Epithelial cell of esophagus (primary cell): ENCODE results near the gene PCSK7.
"Not testable (repeated sequence)": the region's sequence is repeated elsewhere in the genome, so short reads cannot be mapped to it uniquely, and the experiment has no call there.

ENCODE experiments used
- DNase-seq: peaks from one replicate; pipeline ENCODE4 v3.0.0; 2010; ENCODE audit warnings: low read depth
- H3K4me3 ChIP-seq: 2 replicates; pipeline ENCODE4 v1.5.1; 2011; ENCODE audit warnings: mild to moderate bottlenecking, low read length, control low read depth
- TF ChIP-seq, protein P1 (sequence below): IDR thresholded peaks from 2 replicates; pipeline ENCODE4 v1.5.1; 2011; ENCODE audit warnings: low read depth, mild to moderate bottlenecking, low read length, control low read depth, inconsistent platforms; ENCODE audit not compliant: insufficient read depth; ENCODE audit errors: missing control alignments

Gene PCSK7

DNA sequence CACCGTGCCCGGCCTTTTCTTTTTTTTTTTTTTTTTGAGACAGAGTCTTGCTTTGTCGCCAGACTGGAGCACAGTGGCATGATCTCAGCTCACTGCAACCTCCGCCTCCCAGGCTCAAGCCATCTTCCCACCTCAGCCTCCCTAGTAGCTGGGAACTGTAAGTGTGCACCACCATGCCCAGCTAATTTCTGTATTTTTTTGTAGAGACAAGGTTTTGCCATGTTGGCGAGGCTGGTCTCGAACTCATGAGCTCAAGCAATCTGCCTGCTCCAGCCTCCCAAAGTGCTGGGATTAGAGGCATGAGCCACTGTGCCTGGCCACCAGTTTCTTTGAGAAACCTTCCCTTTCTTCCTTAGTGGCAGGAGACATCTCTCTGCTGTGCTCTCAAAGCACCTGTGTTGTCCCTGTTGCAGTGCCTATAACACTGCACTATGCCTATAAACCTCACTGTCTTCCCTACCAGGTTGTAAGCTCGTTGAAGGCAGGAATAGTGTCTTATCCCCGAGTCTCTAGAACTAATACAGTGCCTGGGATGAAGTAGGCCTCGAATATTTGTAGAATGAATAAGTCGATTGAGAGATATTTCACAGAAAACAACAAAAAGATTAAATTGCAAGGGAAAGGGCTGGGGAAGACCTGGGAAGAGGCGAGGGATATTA lies 19.0 kb downstream of the PCSK7 start:
- no peak for DNase-seq
- no peak overlapping the region for H3K4me3 ChIP-seq
- TF ChIP-seq, protein P1, sequence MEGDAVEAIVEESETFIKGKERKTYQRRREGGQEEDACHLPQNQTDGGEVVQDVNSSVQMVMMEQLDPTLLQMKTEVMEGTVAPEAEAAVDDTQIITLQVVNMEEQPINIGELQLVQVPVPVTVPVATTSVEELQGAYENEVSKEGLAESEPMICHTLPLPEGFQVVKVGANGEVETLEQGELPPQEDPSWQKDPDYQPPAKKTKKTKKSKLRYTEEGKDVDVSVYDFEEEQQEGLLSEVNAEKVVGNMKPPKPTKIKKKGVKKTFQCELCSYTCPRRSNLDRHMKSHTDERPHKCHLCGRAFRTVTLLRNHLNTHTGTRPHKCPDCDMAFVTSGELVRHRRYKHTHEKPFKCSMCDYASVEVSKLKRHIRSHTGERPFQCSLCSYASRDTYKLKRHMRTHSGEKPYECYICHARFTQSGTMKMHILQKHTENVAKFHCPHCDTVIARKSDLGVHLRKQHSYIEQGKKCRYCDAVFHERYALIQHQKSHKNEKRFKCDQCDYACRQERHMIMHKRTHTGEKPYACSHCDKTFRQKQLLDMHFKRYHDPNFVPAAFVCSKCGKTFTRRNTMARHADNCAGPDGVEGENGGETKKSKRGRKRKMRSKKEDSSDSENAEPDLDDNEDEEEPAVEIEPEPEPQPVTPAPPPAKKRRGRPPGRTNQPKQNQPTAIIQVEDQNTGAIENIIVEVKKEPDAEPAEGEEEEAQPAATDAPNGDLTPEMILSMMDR = no peak

- H3K4me3 ChIP-seq = no peak overlapping the region
- DNase-seq = no peak
- TF ChIP-seq, protein P1 = no peak
Measured at GRCh38 chr11:117210620-117211019, 21.3 kb downstream of the PCSK7 start.

DNA sequence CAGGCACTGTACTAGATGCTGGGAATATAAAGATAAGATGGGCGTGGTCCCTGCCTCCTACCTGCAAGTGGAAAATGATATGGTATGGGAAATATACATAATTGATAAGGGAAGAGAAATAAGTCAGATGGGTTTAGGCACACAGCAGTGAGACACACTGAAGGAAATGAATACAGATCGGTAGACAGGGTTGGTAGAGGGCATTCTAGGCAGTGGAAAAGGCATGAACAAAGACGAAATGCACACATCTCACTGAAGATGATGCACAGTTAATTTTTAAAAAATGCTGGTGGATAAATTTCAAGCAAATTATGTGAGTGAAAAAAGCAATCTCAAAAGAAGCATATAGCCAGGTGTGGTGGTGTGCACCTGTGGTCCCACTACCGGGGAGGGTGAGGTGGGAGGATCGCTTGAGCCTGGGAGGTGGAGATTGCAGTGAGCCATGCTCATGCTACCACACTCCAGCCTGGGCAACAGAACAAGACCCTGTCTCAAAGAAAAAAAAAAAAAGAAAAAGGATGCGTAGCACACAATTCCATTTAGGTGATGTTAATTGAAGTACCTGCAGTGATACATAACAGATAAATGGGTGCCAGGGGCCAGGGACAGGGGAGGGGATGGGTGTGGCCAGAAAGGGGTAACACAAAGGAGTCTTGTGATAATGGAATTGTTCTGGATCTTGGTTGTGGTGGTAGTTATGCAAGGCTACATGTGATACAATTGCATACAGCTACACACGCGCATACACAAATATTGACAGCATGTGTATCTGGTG lies 22.3 kb downstream of the PCSK7 start:
- H3K4me3 ChIP-seq = not testable (repeated sequence)
- peak; percentile 19 for DNase-seq

DNA sequence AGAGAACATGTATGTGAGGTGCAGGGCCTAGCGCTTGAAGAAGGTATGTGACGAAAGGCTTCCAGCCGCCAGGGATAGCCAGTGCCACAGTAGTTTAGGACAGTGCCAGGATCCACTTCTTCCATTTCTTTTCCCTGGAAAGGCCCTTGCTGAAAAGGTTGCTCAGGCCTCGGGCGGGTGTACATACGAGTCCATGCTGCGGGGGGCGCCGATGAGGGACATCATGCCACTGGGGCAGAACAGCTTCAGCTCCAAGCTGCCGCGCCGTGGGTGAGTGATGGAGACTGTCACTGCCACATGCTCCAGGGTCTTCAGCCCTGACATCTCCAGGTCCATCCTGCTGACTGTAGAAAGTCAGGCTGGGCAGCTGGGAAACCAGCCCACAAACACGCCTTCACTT lies 23.2 kb downstream of the PCSK7 start:
- H3K4me3 ChIP-seq, DNase-seq: not testable (repeated sequence)

GRCh38 chr11:117207481-117207880 lies 24.4 kb downstream of the PCSK7 start:
- not testable (repeated sequence) for DNase-seq, H3K4me3 ChIP-seq

DNA sequence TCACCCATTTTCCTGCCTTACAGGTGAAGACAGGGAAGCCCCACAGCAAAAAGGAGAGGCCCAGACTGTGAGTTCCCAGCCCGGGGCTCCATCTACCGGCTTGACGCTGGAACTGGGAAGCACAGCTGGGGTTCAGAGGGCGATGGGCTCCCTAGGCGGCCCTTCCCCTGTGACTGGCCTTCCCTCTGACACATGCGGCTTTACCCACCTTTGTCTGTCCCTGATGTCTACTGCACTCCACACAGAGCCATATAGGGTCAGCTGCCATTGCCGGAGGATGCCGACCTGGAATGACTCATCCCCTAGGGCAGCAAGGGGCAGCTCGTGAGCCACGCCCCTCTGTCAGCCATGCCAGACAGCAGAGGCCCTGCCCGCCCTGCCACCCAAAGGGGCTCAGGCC lies 25.0 kb downstream of the PCSK7 start:
- not testable (repeated sequence) for H3K4me3 ChIP-seq, DNase-seq

GRCh38 chr11:117206111-117206510 lies 25.8 kb downstream of the PCSK7 start:
- DNase-seq, H3K4me3 ChIP-seq: not testable (repeated sequence)

- no peak for DNase-seq
- TF ChIP-seq, protein P1 = no peak
- no peak overlapping the region for H3K4me3 ChIP-seq
Measured at GRCh38 chr11:117205211-117205818, 26.6 kb downstream of the PCSK7 start.

DNA sequence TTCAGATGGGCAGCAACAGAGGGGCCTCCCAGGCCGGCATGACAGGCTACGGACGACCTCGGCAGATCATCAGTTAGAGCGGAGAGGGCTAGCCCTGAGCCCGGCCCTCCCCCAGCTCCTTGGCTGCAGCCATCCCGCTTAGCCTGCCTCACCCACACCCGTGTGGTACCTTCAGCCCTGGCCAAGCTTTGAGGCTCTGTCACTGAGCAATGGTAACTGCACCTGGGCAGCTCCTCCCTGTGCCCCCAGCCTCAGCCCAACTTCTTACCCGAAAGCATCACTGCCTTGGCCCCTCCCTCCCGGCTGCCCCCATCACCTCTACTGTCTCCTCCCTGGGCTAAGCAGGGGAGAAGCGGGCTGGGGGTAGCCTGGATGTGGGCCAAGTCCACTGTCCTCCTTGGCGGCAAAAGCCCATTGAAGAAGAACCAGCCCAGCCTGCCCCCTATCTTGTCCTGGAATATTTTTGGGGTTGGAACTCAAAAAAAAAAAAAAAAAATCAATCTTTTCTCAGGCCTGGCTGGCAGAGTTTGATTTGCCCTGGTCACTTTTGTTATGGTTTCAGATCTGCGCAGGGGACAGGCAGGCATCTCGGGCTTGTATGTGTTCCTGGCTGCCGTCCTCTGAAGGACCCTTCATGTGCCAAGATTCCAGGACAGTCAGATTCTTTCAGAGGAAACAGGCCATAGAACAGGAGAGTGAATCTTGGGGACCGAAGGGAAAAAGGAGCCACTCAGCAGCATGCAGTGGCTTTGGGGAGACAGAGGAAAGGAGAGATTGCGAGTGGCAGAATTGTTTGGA lies 27.4 kb downstream of the PCSK7 start:
- H3K4me3 ChIP-seq = no peak overlapping the region
- DNase-seq = no peak
- TF ChIP-seq, protein P1 = no peak
